HT-29 (cell line): ENCODE data around the gene MYO16. TPM values are rescaled to one million over a fixed set of nuclear protein-coding genes. Genes with fewer than 3 reads are reported as not detected.
"Not testable (repeated sequence)": the region's sequence is repeated elsewhere in the genome, so short reads cannot be mapped to it uniquely, and the experiment has no call there.

Experiments
- DNase-seq: peaks from one replicate; pipeline ENCODE4 v3.0.0-alpha.2; 2015; ENCODE audit warnings: low spot score
- total RNA-seq: library from RNA; depleted of rRNA; stranded (reverse); fragments of >200 nt; shearing (Covaris generic); gene quantifications from 2 replicates; pipeline ENCODE4 v1.2.3, GENCODE V29; 2014

The MYO16 gene
- total RNA-seq, 1 experiment from 2014 or later, result not detected

DNA sequence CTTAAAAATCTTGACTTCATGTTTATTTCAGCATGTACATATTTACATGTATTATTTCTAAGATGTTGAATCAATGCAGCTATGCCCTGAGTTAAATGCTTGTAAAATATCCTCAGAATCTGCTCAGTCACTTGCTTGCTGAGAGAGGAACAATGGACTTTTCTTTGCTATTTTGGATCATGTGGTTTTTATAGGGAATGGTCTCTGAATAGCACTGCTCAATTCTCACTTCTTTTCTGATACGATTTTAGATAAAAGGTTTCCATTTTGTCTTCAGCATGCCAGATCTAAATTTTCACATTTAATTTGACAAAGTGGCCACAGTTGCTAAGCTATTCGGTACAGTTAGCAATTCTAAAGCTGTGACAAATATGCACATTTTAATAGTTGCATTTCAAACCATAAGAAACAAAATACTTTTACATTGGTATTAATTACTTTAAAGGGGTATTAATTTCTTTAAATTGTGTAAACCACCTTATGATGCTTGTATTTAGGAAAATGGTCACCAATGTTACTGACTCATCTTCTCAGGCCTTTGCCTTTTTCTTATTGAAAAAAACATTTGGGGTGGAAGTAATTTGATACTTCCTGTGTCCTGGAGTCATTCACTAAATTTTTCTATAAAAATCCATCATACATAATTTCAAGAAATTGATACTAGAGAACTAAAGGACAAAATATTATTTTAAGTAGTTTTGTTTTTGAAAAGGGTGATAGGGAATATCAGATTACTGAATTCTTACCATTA, 113.5 kb downstream of the MYO16 start:
- DNase-seq, result no peak

DNA sequence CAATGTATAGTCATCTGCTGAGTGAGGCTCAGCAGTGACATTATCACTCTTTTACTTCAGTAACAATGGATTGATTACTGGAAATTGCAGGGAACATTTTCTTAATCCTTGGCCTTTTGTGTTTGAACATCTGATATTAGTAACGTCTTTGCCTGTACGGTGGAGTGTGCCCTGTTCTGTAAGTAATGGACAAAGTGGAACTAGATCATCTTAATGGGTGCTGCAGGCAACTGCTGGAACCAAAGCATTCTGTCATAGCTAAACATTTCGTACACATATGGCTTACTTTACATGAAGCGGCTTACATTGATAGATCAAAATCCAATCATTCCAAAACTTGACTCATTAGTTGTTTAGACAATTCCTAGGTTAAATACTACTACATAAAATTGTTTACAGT, 114.1 kb downstream of the MYO16 start:
- DNase-seq, result no peak

DNA sequence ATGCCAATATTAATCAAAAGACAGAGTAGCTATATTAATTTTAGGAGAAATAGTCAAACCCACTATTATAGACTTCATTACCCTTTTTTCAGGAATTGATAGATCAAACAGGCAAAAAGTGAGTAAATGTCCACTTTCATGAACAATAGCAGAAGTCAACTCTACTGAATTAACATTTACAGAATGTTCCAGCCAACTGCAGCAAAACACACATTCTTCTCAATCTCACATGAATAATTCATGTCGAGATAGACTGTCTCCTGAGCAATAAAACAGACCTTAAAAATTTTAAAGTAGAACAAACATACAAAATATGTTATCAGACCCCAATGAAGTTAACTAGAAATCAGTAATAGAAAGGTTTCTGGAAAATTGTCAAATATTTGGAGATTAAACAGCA, 118.4 kb downstream of the MYO16 start:
- no peak for DNase-seq

DNA sequence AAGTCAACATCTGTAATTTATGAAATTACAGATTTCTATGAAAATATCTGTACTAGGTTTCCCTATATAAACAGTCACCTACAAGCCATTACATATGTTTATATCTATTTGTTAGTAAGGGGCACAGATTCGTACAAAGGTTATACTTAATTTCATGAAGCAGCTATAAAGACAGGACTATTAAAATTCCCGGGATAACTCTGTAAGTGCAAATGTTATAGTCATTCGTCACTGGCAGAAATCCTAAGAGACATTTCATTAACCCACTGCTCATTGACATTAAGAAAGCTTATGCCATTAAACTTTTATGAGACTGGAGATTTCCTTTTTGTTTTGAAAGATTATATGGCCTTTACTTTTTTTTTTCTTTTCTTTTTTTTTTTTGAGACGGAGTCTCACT, 122.9 kb downstream of the MYO16 start:
- no peak for DNase-seq

DNA sequence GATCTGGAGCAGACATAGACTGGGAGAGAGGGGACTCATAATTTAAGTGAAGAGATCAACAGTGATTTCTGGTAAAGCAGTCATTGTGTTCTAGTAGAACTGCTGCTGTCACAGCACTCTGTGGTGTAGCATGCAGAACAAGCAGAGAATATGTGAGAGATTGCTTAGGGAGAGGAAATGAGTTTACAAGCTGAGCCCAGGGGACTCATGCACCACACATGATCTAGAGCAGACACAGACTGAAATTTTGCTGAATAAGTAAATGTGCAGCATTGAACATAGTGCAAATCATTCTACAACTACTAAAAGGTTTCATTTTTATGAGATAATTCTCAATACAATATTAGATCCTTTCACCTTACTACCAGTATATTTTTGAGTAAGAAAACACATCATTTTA, 125.7 kb downstream of the MYO16 start:
- no peak for DNase-seq

DNA sequence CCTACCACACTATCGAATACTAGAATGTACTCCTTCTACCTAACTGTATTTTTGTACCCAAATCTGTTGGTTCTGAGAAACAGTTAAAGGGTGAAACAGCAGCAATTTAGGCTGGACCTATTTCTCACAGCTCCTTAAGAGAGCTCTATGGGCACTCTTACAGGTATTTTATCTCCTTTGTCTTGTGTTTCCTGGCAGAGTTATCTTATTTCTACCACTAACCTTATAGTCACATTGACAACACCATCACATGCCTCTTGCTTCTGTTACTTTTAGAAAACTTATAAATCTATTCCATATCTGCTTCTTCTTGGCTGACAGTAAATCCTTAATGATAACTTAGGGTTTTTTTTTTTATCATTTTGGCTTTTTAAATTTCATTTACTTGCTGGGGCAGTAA, 130.7 kb downstream of the MYO16 start:
- DNase-seq, result no peak

DNA sequence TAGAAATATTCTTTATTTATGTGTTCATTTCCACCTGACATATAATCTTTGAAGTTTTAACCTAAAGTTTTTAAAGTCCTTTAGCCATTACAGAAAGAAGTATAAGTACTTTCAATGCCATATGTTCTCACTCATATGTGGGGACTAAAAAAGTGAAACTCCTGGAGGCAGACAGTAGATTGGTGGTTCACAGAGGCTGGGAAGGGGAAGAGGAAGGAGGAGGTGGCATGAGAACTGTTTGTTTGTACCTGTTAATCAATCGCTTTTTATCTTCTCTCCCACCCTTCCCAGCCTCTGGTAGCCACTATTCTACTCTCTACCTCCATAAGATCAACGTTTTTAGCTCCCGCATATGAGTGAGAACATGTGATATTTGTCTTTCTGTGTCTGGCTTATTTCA, 131.1 kb downstream of the MYO16 start:
- no peak for DNase-seq

DNA sequence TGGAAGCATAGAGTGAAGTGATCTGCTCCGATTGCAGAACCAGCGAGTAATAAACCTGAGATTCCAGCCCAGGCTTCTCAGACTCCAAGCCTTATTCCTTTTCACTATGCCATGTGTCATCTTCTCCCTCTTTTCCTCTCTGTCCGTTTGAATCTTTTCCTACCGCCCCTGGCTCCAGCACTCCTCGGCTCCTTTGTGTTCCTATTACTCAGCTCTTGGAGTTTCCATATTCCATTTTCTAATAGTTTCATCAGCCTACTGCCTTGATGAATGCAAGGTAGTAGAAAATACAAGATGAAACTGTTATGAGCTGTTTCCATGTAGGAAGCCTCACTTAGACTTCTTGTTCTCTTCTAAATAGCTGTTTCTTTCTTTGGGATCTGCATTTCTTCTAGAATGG, 138.6 kb downstream of the MYO16 start:
- DNase-seq, result no peak

DNA sequence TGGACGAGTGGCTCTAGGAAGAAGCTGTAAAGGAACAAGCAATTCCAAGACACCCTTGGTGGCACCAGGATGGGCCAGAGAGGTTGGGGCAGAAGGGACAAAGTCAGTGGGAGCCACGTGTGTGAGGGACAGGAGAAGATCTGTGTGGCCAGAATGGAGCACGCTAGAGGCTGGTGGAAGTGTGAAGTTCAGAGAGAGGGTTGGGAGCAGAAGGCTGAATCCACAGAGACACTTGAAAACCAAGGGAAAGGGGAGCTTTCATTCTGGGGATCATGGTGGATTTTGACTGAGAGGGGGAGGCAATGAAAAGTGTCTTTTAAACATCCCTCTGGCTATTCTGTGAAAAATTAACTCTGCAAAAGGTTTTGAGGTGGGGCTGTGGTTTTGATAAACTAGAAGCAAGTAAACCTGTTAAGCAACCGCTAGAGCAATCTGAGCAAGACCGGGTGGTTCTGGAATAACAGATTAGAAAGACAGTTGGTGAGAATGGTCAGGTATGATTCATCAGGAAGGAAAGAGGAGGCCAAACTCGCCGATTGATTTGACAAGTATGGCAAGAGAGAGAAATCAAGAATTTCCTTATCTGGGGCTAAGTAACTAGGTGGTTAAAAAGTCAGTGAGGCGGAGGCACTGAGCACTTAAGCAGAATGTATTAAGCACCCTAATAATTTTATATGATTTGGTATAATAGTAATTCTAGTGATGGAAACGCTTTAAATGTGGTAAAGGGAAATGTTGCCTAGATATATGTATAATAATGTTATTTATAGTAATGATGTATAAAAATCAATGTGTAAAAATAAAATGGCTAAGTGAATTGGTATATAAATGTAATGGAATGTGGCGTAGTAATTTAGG, 140.0 kb downstream of the MYO16 start:
- DNase-seq, result peak; percentile 90

DNA sequence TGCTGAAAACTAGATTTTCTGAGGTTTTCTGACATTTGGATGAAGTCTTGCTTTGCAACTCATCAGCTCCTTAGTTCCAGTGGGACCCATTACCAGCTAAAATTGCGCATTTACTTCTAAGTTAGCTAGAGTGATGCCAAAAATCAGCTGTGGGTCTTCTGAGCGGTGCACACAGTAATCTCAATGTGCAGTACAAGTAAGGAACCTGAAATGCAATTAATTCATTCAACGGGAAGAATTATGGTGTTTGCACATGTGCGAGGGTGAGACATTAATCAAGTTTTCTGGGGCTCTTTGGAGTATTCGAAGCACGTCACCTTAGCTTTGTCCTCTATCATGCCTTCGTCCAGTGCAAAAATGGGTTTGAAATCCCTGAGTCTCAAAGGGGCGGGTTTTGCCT, 146.2 kb downstream of the MYO16 start:
- DNase-seq, result no peak

DNA sequence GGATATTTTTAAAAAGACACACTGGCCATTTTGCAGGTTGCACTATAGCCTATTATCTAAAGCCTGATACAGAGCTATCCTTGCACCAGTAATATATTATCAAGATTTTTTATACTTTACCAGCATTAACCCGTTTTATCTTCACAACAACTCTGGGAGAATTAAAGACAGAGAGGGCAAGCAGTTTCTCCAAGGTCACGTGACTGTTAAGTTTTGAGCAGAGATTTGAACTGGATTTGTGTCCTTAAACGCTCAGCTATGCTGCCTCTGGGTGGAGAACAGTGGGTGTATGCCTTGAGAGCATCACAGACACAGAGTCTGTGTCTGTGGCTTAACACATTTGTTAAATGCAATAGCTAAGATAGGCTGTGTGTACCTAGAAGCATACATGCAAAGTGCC, 147.2 kb downstream of the MYO16 start:
- no peak for DNase-seq

DNA sequence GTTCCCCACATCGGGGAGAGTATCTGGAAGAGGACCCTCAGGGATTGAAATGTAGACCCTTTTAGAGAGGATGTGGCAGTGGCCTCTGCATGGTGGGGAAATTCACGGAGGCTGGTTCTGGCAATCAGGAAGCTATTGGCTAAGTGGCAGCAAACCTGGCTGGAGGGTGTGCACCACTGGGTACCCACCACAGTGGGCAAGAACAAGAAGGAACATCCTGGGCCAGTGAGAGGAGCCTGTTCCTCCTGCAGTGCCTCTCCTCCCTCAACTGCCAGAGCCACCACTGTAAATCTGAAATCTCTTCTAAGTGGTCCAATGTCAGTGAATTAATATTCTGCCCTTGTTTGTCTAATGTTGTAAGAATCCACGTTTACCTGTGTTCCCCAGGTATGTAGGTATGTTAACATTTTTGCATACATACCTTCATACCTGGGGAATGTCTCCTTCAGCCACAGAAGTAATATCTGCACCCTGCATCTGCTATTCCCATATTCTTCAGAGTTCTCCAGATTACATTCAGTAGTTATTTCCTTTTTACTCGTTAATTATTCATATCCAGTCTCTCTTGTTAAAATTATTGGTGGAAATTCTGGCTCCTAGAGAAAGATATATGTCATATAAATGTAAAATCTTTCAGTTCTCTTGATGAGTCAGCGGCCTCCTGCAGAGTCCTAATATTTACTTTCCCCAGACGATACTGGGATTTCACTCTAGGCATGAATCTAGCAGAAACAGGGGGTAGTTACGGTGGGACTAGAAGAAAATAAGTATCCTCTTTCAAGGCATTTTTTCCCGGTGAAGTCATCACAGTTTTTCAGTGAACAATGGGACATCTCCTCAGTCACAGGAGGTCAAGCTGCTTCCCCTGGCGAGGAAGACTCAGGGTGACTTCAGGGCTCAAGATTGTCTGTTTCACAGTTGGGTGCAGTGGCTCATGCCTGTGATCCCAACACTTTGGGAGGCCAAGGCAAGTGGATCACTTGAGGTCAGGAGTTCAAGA, 148.3 kb downstream of the MYO16 start:
- DNase-seq, result no peak

DNA sequence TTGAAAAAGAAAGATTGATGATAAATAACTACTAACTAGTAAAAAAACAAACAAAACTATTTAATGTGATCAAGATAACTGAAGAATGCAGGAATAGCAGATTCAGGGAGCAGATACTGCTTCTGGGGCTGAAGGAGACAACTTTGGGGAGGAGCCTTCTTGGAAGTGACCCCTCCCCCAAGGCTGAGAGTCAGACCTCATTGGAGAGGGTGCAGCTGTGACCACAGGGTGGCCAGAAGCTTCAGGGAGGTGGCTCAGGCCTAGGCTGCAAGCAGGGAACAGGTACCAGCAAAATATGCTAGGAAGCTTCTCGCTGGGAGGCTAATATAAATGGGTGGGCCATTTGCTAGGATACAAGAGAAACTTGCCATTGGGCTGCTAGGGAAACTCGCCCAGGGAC, 149.9 kb downstream of the MYO16 start:
- DNase-seq, result peak; percentile 19

DNA sequence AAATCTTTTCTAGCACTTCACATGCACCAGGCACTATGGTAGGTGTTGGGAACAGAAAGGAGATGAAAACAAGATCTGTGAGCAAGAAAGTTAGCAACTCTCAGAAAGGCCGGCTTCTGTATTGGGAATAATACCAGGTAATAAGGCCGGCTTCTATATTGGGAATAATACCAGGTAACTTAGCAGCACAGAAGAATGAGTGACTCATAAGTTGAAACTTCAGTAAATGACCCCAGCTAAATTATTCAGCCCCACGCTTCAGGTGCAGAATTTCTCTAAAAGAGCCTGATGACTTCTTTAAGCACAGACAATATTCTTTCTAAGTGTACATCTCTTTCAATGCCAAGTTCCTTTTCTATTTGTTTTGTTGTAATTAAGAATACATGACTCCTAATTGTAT, 151.3 kb downstream of the MYO16 start:
- no peak for DNase-seq

DNA sequence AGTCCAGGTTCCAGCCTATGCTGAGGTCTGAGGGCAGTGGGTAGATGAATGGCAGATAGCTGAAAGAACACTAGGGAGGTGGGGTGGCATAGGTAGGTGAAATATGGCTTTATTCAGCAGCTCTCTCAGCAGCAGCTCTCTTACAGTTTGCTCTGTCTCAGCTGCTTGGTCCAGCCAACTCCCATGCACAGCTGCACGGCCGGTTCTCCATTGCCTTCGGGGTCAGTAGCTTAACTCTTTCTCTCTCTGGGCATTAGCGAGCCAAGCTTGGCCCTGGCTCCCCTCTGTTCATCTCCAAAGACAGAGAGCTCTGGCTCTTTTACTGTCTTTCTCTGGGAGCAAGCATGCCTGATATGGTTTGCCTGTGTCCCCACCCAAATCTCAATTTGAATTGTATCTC, 151.9 kb downstream of the MYO16 start:
- no peak for DNase-seq

DNA sequence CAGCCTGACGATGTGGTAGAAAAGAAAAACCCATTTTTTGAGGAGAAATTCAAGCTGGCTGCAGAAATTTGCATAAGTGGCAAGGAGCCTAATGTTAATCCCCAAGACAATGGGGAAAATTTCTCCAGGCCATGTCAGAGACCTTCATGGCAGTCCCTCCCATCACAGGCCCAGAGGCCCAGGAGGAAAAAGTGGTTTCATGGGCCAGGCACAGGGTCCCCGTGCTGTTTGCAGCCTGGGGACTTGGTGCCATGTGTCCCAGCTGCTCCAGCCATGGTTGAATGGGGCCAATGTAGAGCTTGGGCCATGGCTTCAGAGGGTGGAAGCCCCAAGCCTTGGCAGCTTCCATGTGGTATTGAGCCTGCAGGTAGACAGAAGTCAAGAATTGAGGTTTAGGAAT, 153.1 kb downstream of the MYO16 start:
- not testable (repeated sequence) for DNase-seq

DNA sequence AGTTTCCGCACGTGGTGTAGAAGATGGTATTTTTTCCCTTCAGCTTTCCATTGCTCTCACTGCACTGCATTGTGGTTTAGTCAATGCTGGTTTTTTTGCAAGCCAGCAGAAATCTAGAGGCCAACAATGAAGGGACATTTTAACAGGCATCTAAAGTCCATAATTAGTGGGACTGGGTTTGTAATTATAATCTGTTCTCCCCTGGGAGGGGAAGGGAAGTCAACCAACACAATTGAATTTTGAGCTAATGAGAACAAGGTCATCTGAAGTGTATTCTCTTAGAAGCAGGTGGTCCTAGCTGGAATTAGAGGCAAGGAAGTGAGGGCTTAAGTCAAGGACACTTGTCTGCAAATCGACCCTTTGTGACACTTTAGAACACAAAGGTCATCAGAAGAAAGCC, 156.4 kb downstream of the MYO16 start:
- no peak for DNase-seq

DNA sequence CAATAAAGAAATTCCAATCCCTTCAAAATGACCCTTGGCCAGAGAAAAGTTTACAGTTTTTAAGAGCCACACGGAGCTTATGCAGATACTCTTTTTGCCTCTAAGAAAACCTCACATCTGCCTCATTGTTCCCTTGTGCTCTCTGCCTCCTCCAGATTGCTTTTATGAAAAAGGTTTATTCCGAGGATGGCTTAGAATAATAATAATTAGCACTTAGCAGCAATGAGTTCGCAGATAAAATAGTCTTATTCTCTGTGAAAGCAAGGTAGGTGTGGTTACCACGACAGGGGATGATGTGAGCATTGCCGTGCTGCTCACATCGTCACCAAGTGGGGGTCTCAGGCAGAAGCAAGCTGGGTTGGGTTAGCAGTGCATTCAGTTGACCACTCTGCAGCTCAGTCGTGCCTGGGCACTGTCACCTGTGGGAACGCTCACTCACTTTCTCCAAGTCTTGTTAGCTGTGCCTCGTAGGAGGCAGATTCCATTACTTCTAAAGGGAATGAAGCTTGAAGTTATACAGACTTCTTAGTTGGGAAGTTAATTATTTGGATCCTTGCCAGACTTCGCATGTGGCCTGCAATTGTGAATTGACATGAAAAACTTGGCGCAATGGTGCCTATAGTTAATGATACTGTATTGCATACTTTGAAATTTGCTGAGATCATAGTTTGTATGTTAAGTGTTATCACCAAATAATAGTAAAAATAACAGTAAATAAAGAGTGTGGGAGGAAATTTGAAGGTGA, 157.2 kb downstream of the MYO16 start:
- DNase-seq, result no peak

DNA sequence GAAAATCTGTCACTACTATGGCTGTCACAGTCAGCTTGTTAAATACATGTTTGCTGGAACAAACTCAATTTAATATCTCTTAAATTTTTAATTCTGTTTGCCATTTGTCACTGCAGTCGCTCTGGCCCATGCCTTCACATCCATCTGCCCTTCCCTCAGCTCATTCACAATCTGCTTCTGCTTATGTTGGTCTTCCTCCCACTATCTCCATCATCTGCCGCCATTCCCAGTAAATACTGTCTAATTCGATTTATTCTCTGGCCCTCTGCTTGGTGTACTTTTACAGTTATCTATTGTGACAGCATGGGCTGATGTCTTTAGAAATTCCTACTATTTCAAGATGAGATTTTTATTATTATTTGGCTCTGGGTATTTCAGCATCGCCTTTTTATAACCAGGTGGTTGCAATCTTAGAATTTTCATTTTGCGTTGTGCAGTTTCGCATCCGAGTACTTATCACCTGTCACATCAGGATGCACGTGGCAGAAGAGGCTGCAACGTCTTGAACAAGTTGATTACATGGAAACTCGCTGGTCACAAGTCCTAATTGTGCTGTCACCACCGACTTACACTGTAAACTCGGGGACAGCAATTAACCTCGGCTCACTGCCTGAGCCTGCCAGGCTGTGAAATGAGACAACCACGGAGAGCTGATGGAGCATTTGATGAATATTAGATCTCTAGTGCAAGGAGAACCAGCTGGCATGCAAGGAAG, 158.4 kb downstream of the MYO16 start:
- no peak for DNase-seq

DNA sequence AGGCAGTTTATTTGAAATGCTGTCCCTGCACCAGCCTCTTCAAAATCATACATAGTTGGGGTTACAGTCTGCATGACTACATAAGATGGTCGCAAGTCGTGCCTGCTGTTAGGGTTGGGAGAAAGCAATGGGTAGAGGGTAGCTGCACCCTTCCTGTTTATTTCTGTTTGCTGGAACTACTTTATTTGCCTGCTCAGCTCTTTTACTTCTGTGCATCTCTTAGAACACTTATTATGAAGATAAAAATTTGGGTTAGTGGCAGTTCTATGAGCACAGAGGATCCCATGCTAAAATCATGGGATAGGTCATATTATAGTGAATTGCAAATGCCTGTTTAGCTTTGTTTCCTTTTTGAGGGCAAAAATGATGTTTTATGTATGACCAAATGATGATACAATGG, 160.1 kb downstream of the MYO16 start:
- DNase-seq, result no peak
